HG02973 (cell line): ENCODE data around the gene PHACTR3.

Experiments used
- ATAC-seq: cut with Tn5 transposase; IDR thresholded peaks from one replicate; pipeline ENCODE4 v1.9.1; 2021; ENCODE audit warnings: moderate library complexity; ENCODE audit not compliant: unreplicated experiment

The PHACTR3 gene

GRCh38 chr20:59823491-59824259 lies 219.3 kb downstream of the PHACTR3 start:
- ATAC-seq, result no peak

DNA sequence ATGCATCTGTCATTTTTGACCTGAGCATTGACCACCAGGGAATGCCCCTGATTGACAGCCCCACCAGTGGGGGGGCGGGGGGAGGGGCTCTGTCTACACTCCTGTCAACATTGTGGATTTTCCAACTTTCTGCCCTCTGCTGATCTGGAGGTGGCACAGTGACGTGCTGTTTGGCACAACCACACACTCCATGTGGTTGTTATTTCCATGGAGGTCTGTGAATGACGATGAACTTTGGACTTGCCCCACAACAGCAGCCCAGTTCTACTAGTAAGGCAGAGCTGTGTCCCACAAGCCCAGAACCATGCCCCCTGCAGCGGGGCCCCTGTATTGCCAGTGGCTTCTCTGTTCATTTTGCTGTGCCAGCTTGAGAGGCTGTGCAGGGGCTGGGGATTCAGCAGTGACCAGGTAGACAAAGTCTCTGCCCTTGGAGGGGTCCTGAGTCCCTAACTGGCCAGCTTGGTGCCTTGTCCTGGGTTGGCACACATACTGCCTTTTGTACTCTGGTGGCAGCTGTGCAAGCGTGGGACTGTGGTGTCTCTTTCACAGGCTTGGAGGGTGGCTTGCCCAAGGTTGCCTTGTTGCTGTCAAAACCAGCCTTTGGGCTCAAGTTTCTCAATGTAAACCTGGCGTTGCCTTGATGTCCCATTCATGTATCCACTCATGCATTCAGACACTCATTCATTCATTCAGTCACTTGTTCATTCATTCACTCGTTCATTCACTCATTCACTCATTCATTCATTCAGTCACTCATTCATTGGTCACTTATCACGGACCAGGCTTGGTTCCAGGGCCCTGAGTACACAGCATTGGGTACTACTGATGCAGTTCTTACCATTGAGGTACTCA lies 220.6 kb downstream of the PHACTR3 start:
- ATAC-seq, result no peak

- ATAC-seq, result no peak
Observed at GRCh38 chr20:59825563-59825920, 221.2 kb downstream of the PHACTR3 start.

- ATAC-seq, result no peak
Observed at GRCh38 chr20:59825944-59826759, 221.8 kb downstream of the PHACTR3 start.

GRCh38 chr20:59827138-59828056 lies 223.1 kb downstream of the PHACTR3 start:
- ATAC-seq, result no peak

DNA sequence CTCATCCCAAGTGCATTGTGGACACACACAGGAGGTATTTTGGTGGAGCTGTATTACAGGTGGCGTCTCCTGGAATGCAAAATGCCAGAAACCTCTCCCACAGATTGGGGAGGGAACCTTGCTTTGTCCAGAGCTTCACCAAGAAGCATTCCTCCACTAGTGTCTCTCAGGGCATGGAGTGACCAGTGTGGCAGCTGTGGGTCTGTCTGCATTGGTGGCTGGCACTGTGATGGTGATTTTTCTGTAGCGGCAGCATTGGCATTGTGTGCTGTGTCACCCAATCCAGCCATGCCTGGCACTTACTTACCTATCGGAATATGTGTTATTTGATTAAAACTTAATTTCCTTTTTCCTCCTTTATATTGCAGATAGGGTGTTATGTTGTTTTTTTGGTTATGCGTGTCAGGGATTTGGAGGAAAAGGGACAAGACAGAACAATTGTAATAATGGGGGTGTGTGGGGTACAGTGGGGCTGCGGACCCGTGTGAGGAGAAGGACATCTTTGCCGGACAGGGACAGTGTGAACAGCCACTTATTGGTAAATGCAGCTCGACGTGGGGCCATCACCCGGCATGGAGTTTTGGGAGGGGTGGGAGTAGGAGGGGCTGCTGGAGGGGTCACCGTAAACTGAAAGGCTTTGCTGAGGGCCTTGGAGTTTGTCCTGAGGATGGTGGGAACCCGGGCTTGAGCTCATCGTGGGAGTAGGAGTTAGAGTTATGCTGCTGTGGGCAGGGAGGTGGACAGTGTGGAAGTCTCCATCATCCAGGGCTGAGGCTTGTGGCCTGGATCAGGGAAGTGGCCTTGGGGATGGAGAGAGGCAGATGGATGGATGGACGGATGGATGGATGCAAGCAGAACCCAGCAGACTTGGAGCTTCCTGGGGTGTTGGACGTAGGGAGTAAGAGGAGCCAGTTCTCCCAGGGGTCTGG lies 224.0 kb downstream of the PHACTR3 start:
- ATAC-seq, result no peak

- no peak for ATAC-seq
Observed at GRCh38 chr20:59829054-59829785, 224.9 kb downstream of the PHACTR3 start.

DNA sequence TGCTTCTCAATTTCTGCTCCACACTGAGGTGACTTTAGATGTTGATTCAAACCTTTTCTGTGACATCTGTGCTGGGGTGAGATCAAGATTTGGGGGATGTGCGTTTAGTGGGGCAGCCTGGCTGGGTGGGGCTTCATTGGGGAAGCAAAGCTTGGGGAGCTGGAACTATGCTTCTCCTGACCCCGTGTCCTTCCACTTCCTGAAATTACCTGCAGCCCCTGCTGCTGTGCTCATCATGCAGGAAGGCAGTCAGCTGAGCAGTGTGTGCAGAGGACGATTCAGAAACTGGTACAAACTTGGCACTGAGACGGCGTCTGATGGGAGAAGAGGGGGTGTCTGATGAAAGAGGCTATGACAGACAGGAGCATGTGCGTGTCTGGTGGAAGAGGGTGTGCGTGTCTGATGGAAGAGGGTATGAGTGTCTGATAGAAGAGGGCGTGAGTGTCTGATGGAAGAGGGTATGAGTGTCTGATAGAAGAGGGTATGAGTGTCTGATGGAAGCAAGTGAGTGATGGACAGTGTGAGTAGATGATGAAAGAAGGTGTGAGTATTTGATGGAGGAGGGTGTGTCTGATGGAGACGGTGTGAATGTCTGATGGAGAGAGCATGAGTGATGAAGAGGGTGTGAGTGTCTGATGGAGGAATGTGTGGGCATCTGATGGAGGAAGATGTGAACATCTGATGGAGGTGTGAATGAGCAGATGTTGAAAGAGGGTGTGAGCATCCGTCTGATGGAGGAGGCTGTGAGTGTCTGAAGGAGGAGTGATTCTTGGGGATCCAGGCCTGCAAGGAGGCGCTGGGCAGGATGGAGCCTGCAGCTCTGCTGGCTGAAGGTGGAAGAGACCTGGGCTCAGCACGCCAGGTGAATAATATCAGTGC lies 225.7 kb downstream of the PHACTR3 start:
- ATAC-seq, result no peak

DNA sequence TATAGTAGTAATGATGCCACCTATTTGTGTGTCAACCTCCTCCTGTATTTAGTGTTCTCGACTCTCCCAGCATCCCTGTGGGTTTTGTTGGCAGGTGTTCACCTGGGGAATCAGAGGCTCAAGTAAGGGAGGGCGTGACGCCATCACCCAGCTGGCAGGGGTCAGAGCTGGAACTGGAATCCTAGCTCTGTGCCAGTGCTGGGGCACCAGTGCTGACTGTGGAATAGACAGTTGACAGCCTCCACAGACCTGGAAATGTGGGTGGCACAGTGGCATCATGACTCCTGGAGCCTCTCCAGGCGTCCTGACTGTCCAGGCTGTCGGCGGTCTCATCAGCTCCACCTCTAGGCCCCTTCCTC lies 226.3 kb downstream of the PHACTR3 start:
- no peak for ATAC-seq

DNA sequence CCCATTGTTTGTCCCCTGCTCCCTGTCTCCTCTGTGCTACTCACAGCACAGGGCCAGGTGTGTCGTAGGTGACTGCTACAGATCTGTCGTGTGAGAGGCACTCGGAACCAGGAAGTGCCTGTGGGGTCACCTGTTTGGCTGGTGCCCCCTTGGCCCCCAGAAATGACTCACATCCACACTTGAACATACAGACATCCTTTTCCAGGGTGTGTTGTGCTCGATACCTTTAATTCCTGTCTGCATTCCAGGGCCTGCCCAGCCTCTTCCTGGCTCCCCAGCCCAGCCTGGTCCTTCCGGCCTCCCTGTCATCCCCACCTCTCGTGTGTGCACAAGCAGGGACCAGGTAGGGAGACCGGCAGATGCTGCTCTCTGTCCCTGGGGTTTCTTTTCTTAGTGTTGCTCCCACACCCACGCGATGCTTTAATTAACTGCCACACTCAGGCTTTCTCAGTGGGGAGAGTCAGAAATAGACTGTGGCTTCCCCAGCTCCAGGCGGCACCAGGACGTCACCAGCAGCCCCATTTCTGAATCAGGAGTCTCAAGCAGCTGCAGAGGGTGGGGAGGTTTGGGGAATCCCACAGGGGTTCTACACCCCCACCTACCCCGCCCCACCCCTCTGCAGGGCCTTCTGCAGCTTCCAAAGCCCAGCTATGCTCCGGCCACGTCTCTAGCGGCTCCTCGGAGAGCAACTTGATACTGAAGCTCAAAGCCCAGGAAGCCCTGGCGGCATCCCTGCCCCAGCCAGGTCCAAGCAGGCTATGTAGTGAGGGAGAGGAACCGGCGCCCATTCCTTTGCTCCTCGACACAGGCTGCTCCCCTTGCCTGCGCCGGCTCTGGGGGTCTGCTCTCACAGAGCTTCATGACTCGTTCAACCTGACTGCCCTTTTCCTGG lies 226.9 kb downstream of the PHACTR3 start:
- no peak for ATAC-seq

GRCh38 chr20:59831916-59832270 lies 227.6 kb downstream of the PHACTR3 start:
- no peak for ATAC-seq

GRCh38 chr20:59832406-59833363 lies 228.3 kb downstream of the PHACTR3 start:
- ATAC-seq, result no peak

DNA sequence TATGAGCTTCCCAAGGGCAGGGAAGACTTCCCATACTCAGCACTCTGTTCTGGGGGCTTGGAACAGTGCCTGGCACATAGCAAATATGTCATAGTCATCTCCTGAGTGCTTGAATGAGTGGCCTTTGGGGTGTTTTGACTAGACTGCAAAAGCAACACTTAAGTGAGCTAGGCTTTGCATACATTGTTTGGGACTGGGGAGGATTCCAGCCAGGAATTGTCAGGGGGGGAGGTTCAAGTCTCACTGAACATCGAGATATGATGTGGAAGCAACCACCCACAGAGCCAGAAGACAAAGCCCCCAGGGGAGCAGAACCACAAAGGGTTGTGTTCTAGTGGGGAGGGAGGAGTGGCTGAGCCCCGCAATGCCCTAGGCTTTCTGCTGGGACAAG lies 230.7 kb downstream of the PHACTR3 start:
- ATAC-seq, result no peak

- no peak for ATAC-seq
Observed at GRCh38 chr20:59835448-59836395, 231.4 kb downstream of the PHACTR3 start.

DNA sequence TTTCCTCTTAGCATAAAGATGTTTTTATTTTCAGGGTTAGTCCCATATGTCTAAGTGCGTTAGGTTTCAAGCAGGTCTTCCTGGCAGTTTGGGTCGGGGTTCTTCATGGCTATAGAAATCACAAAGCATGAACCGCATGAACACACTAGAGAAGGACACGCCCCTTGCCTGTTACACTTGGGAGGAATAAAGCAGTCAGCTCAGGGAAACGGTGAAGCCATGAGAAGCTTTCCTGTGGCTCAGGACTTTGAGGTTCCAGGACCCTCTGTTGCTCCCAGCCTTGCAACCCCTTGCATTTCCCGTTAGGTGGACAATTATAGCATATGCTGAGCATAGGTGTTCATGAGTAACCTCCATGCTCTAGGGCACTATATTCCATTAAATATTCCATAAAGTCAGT lies 232.4 kb downstream of the PHACTR3 start:
- ATAC-seq, result no peak
